Testis (tissue), 3 donors: ENCODE results near the gene VKORC1L1. TPM values are rescaled to one million over a fixed set of nuclear protein-coding genes. Genes with fewer than 3 reads are reported as not detected.
A peak's percentile ranks its signal among the peaks of the same experiment; 100 is the strongest.

Source experiments
- DNase-seq: peaks from one replicate; pipeline ENCODE4 v3.0.0-alpha.2; 2019
- H3K27ac ChIP-seq, 2 donors: fragments of 200-600 bp; sonication (generic); one replicate each; pipeline ENCODE4 v1.5.1; 2019
- H3K27me3 ChIP-seq: fragments of 200-600 bp; sonication (generic); one replicate; pipeline ENCODE4 v1.5.1; 2019
- H3K36me3 ChIP-seq: fragments of 200-600 bp; sonication (generic); one replicate; pipeline ENCODE4 v1.5.1; 2017; ENCODE audit warnings: low read depth; ENCODE audit errors: missing control alignments
- H3K4me1 ChIP-seq: fragments of 200-600 bp; sonication (generic); one replicate; pipeline ENCODE4 v1.5.1; 2019
- H3K4me3 ChIP-seq, 2 donors: fragments of 200-600 bp; sonication (generic); one replicate each; pipeline ENCODE4 v1.5.1; 2017 to 2019
- H3K9me3 ChIP-seq: fragments of 200-600 bp; sonication (generic); one replicate; pipeline ENCODE4 v1.5.1; 2017
- POLR2A ChIP-seq: fragments of 450-650 bp; IDR thresholded peaks from one replicate; pipeline ENCODE4 v1.6.1; 2017; ENCODE audit warnings: antibody characterized with exemption, mild to moderate bottlenecking, moderate library complexity
- WGBS, 2 donors: methylation state at CpG; one replicate each; pipeline ENCODE4 v1.1.5; 2018; 5-methylcytosine and 5-hydroxymethylcytosine counted together
- intact Hi-C: fragments of 100-400 bp; cut with DNase I; formaldehyde crosslinking; loops from one replicate; pipeline ENCODE4 v1.15.1; 2023; ENCODE audit warnings: low total_unique reads
- polyA plus RNA-seq: library from polyadenylated mRNA; stranded (reverse); fragments of 350-450 nt; fragmentation: Illumina TruSeq; extraction: RNeasy Lipid Tissue Mini Kit (QIAGEN cat#74804); gene quantifications from one replicate; pipeline ENCODE4 v1.2.3, GENCODE V29; 2014; ENCODE audit warnings: low read depth, low replicate concordance; ENCODE audit not compliant: insufficient read depth
- total RNA-seq, 2 donors: library from RNA; depleted of rRNA; stranded (reverse); fragments of >200 nt; gene quantifications; one replicate each; pipeline ENCODE4 v1.2.3, GENCODE V29; 2016
- TF ChIP-seq, protein P1 (sequence below), 3 experiments: fragments of 450-650 bp in 2 of 3; fragments of 200-600 bp in 1 of 3; sonication (generic) in 1 of 3; IDR thresholded peaks; one replicate each; pipeline ENCODE4 v1.5.1; 2016 to 2019; ENCODE audit warnings: antibody characterized with exemption in 3 of 3, mild to moderate bottlenecking in 2 of 3, moderate library complexity in 1 of 3

Gene VKORC1L1
- total and polyA plus RNA-seq, 3 donors from 2014 or later = 11.4 to 22.0 (median 13.5) TPM

DNA sequence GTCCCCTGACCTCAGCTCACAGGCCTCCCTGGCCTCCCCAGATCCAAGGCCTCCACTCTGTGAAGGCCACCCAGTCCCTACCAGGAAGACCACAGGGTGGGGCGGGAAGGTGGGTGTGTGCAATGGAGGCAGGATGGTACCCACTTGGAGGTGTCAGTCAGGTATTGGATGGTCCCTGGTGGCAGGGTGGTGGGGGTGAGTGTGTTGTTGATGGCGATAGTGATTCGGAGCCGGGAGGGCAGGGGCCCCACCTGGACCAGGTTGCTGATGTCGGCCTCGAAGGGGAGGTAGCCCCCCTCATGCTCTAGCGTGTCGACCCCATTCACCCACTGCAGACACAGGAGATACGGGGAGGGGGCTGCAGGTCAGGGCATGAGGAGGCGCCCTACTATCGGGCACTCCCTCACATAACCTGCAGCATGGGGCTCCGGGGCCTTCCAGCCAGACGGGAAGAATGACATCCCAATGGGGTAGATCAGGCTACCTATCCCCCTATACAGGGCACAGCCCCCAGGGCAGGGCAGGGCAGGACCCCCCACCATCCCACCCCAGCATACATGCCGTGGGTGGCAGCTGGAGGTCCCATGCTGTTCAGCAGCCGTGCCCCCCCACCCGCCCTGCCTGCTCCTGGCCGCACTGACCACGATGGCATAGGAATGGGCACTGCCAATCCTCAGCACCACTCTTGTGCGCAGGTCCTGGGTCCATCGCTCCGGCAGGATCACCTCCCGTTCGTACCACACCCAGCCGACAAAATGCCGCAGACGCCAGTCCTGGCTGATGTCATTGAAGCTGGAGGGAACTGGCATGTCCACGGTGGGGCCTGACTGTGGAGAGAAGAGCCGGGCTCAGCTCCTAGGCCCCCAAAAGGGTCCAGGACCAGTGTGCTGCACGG is 107.0 kb downstream of the VKORC1L1 start:
- no peak for DNase-seq
- intact Hi-C loops = no loop called here
- WGBS, 2 donors = 90 to 92% methylated on average over 16 to 29 of the region's 29 CpGs
- Histone ChIP-seq H3K9me3 (no peaks in the 10 kb centered on the region), H3K4me1 (peaks cover 11% of the 10 kb centered on the region), H3K27me3 (no peaks in the 10 kb centered on the region), H3K36me3 (no peaks in the 10 kb centered on the region), H3K4me3 (no peak overlapping the region), H3K27ac (no peak overlapping the region)
- TF ChIP-seq POLR2A = no peak
- TF ChIP-seq, protein P1, sequence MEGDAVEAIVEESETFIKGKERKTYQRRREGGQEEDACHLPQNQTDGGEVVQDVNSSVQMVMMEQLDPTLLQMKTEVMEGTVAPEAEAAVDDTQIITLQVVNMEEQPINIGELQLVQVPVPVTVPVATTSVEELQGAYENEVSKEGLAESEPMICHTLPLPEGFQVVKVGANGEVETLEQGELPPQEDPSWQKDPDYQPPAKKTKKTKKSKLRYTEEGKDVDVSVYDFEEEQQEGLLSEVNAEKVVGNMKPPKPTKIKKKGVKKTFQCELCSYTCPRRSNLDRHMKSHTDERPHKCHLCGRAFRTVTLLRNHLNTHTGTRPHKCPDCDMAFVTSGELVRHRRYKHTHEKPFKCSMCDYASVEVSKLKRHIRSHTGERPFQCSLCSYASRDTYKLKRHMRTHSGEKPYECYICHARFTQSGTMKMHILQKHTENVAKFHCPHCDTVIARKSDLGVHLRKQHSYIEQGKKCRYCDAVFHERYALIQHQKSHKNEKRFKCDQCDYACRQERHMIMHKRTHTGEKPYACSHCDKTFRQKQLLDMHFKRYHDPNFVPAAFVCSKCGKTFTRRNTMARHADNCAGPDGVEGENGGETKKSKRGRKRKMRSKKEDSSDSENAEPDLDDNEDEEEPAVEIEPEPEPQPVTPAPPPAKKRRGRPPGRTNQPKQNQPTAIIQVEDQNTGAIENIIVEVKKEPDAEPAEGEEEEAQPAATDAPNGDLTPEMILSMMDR (IDR thresholded peaks at IDR 0.05) = no peak

DNA sequence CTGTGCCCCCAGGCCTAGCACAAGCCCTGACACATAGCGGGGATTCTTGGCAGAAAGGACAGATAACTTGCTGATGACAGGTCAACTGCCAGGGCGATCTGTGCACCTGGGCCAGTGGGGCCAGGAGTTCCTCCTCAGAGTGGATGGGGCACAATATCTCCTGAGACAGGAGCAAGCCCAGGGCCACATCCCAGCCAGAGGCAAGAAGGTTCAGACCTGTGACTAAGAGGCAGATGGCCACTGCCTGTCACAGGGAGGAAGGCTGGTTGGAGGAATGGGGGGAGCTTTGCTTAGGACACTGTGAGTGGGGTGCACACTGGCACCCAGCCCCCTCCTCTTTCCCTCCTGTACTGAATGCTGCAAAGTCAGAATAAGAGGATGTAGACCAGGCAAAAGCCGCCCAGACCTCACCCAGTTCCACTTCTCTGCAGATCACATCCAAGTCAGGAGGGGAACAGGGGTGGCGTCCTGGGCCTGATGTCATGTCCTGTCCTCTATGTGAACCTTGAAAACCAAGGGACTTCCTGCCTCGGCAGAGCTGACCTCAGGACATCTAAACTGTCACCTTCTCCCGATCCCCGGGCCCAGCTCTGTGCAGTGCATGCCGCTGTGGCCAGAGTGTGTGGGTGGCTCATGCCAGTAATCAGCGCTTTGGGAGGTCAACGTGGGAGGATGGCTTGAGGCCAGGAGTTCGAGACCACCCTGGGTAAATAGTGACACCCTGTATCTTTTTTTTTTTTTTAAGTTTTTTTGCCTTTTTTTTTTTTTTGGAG is 107.8 kb downstream of the VKORC1L1 start:
- intact Hi-C loops = no loop called here
- WGBS, 2 donors = 30 to 38% methylated on average over 10 to 11 of the region's 11 CpGs
- DNase-seq = peak; percentile 52
- Histone ChIP-seq H3K36me3 (no peaks in the 10 kb centered on the region), H3K4me3 (peak overlapping the region; percentile 95 to 97), H3K9me3 (no peaks in the 10 kb centered on the region), H3K27ac (no peak overlapping the region), H3K27me3 (no peaks in the 10 kb centered on the region), H3K4me1 (peaks cover 11% of the 10 kb centered on the region)
- TF ChIP-seq, protein P1 (IDR thresholded peaks at IDR 0.05) = no peak

DNA sequence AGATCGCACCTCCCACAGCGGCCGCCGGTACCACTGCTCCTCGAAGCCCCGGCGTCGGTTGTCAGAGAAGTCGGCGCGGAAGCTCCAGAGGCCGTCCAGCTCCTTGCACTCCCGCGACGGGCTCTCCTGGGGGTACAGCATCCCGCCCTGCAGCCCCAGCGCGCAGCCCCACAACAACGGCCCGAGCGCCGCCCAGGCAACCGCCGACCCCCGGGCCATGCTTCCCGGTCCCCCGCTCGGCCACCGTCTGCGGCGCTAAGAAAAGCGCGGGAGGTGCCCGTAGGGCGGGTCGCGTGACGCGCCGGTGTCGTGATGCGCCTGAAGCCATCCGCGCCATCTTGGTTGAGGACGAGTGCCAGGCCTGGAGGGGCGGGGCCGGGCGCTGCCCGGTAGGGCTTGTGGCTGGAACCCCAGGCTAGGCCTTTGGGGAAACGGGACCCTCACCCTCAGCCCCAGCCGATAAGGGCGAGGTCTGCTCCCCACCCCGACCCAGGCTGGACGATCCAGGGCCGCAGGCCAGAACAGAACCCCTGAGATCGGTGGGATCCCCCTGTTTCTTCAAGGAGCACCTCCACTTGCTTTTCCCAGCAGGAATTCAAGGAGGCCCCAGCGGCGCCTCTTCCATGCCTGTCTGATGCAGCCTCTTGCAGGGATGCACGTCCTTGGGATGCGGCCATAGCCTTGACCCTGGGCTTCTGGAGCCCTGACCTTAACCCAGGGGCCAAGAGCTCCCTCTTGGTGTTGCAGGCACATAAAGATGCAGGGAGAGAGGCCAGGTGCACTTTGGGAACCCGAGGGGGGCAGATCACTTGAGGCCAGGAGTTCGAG is 109.3 kb downstream of the VKORC1L1 start, which contains the start of gene GUSB:
Gene GUSB (minus strand): TSS at position 249 of the 828 bp plus-strand sequence. CDS start 30 bp downstream, at position 219.
- no peaks in the 10 kb centered on the region for H3K36me3 ChIP-seq
- peaks cover 11% of the 10 kb centered on the region for H3K4me1 ChIP-seq
- H3K9me3 ChIP-seq = no peaks in the 10 kb centered on the region
- peak; percentile 95 for DNase-seq
- WGBS, 2 donors = 1 to 21% methylated on average over 5 to 58 of the region's 62 CpGs
- peak within 1 kb of the TSS; percentile 9 to 86 for H3K27ac ChIP-seq
- intact Hi-C loops = no loop called here
- H3K27me3 ChIP-seq = no peaks in the 10 kb centered on the region
- H3K4me3 ChIP-seq = peak within 1 kb of the TSS; percentile 95 to 97
- TF ChIP-seq, protein P1 (IDR thresholded peaks at IDR 0.05) = no peak
- TF ChIP-seq POLR2A = peak; percentile 33

DNA sequence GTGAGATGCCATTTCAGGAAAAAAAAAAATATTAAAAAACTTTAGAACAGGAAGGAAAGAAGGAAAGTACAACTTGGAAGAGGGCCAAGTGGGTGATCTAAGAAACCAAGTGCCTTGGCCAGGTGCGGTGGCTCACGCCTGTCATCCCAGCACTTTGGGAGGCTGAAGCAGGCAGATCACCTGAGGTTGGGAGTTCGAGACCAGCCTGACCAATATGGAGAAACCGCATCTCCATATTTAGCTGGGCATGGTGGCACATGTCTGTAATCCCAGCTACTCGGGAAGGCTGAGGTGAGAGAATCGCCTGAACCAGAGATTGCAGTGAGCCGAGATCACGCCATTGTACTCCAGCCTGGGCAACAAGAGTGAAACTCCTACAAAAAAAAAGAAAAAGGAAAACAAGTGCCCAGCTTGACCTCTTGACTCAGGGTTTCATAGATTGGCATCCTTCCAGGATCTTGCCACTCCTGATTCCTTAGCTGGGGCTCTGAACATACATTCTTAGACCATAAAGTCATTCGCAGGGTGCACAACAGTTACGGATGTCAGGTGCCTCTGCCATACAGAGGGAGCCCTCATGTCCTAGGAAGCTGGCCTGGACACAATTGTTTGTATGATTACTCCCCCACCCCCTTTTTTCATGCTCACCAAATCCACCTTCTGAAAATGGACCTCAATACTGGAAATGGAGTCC is 111.2 kb downstream of the VKORC1L1 start:
- H3K4me1 ChIP-seq = peaks cover 11% of the 10 kb centered on the region
- H3K27me3 ChIP-seq = no peaks in the 10 kb centered on the region
- TF ChIP-seq POLR2A = no peak
- TF ChIP-seq, protein P1 (IDR thresholded peaks at IDR 0.05) = no peak
- no peaks in the 10 kb centered on the region for H3K9me3 ChIP-seq
- DNase-seq = no peak
- intact Hi-C loops = no loop called here
- no peaks in the 10 kb centered on the region for H3K36me3 ChIP-seq
- H3K4me3 ChIP-seq = no peak overlapping the region
- 93 to 94% methylated on average over 10 of the region's 10 CpGs for WGBS, 2 donors
- no peak overlapping the region for H3K27ac ChIP-seq
